H1 (cell line): ENCODE results near the gene KIF11. TPM values are rescaled to one million over a fixed set of nuclear protein-coding genes. Genes with fewer than 3 reads are reported as not detected.

Experiments used
- EP300 ChIP-seq, 2 experiments: IDR thresholded peaks; 1 replicate in 1 of 2; 2 replicates in 1 of 2; pipeline ENCODE4 v1.6.1; 2011 to 2012; ENCODE audit warnings: low read depth in 2 of 2, low read length in 2 of 2, mild to moderate bottlenecking in 2 of 2, borderline replicate concordance in 1 of 2, inconsistent platforms in 1 of 2, moderate library complexity in 1 of 2
- GTF2F1 ChIP-seq: IDR thresholded peaks from 2 replicates; pipeline ENCODE4 v1.6.1; 2012; ENCODE audit warnings: low read depth, low read length, improper control_type of control experiment, borderline replicate concordance
- TAF7 ChIP-seq: optimal IDR thresholded peaks from 2 replicates; pipeline ENCODE3; 2011; ENCODE audit warnings: low read depth, mild to moderate bottlenecking, inconsistent platforms, low read length, moderate library complexity, borderline replicate concordance
- polyA plus RNA-seq, 7 experiments: library from polyadenylated mRNA; depleted of rRNA in 3 of 7; stranded (reverse) in 5 of 7; unstranded in 2 of 7; fragments of >200 nt in 5 of 7; fragments of 200-250 nt in 2 of 7; gene quantifications; 1 replicate in 5 of 7; 2 replicates in 1 of 7; 4 replicates in 1 of 7; pipeline versions ENCODE4 v1.2.1 to v1.2.3, GENCODE V29; 2011 to 2013; ENCODE audit warnings: missing spikeins in 2 of 7, mixed read lengths in 2 of 7
- total RNA-seq: library from RNA; stranded (reverse); fragmentation: NEBNext Ultra II Directional; extraction: Animal tissue kit (Norgen Biotek cat#: 25700); gene quantifications from 2 replicates; pipeline ENCODE4 v1.2.1, GENCODE V29; 2021

The KIF11 gene
- total and polyA plus RNA-seq, 2 of the 8 experiments (the other 6 are each of a cell fraction or from before 2014, with no cell fraction given): 11.1 to 59.2 TPM

DNA sequence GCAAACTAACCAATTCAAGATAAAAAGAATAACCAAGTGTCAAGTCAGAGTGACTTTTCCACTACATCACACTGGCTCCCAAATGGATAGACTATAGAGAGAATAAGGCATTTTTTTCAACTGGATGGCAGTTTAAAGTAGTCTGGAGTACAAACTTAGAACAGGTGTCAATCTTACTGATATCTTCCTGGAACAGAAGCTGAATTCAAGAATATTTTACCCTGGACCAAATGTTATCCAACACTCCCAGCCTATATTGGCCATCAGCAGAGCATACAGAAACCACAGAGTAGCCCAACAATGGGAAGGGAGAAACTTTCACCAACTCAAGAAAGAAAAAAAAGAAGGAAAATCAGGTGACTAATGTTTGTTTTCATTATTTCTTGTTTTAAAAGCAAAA, 30.5 kb upstream of the KIF11 start (continued):
- no peak for TF ChIP-seq GTF2F1
- TF ChIP-seq EP300 (IDR thresholded peaks at IDR 0.05; ENCODE audit: borderline replicate concordance in 1 of 2, low read depth in 2 of 2, low read length in 2 of 2): no peak
- TF ChIP-seq TAF7: no peak
